Liver (tissue), 3 donors: Measurements from ENCODE around the gene SCARB1.

Experiments used
- ATF3 ChIP-seq: IDR thresholded peaks from 2 replicates; pipeline ENCODE4 v1.6.1; 2016; ENCODE audit warnings: antibody characterized with exemption
- CTCF ChIP-seq: fragments of 150-350 bp; IDR thresholded peaks from 2 replicates; pipeline ENCODE4 v1.5.1; 2017; ENCODE audit warnings: improper control_type of control experiment, low read depth, low read length; ENCODE audit not compliant: missing input control
- EGR1 ChIP-seq, 2 donors: IDR thresholded peaks; 2 replicates each; pipeline ENCODE4 v1.6.1; 2016 to 2018; ENCODE audit warnings: antibody characterized with exemption in 2 of 2, low read depth in 2 of 2
- FOXA1 ChIP-seq: IDR thresholded peaks from 2 replicates; pipeline ENCODE4 v1.6.1; 2016; ENCODE audit warnings: antibody characterized with exemption
- GABPA ChIP-seq, 2 donors: IDR thresholded peaks in 1 of 2; conservative IDR thresholded peaks in 1 of 2; 2 replicates each; pipeline ENCODE4 v1.6.1; 2016; ENCODE audit warnings: antibody characterized with exemption in 2 of 2, mild to moderate bottlenecking in 1 of 2, moderate library complexity in 1 of 2
- HNF4A ChIP-seq, 2 donors: conservative IDR thresholded peaks; 2 replicates each; pipeline ENCODE4 v1.6.1; 2016; ENCODE audit warnings: antibody characterized with exemption in 2 of 2, mild to moderate bottlenecking in 2 of 2
- JUND ChIP-seq, 2 donors: IDR thresholded peaks; 2 replicates each; pipeline ENCODE4 v1.6.1; 2016; ENCODE audit warnings: antibody characterized with exemption in 2 of 2
- RAD21 ChIP-seq, 2 donors: IDR thresholded peaks; 2 replicates each; pipeline ENCODE4 v1.6.1; 2016; ENCODE audit warnings: antibody characterized with exemption in 2 of 2, mild to moderate bottlenecking in 2 of 2
- REST ChIP-seq: IDR thresholded peaks from 2 replicates; pipeline ENCODE4 v1.6.1; 2016; ENCODE audit warnings: antibody characterized with exemption, mild to moderate bottlenecking
- SP1 ChIP-seq: IDR thresholded peaks from 2 replicates; pipeline ENCODE4 v1.6.1; 2018; ENCODE audit warnings: antibody characterized with exemption, mild to moderate bottlenecking
- TAF1 ChIP-seq: conservative IDR thresholded peaks from 2 replicates; pipeline ENCODE4 v1.6.1; 2016; ENCODE audit warnings: antibody characterized with exemption, mild to moderate bottlenecking
- YY1 ChIP-seq: IDR thresholded peaks from 2 replicates; pipeline ENCODE4 v1.6.1; 2016; ENCODE audit warnings: antibody characterized with exemption, mild to moderate bottlenecking
- ZBTB33 ChIP-seq: IDR thresholded peaks from 2 replicates; pipeline ENCODE4 v1.6.1; 2016; ENCODE audit warnings: antibody characterized with exemption
- TF ChIP-seq, protein P1 (sequence below): IDR thresholded peaks from 2 replicates; pipeline ENCODE4 v1.6.1; 2016; ENCODE audit warnings: antibody characterized with exemption
- donor health status: healthy.
- donor health status: healthy.

GRCh38 chr12:124795081-124795948 is 68.3 kb downstream of the SCARB1 start:
- TF ChIP-seq EGR1 (IDR thresholded peaks at IDR 0.05; ENCODE audit: low read depth in 2 of 2) (no peak), ATF3 (no peak), CTCF (no peak), JUND (IDR thresholded peaks at IDR 0.05) (no peak), ZBTB33 (no peak), REST (no peak), YY1 (no peak), RAD21 (IDR thresholded peaks at IDR 0.05) (no peak), SP1 (no peak), GABPA (IDR thresholded peaks at IDR 0.05 in 1 of 2, conservative IDR thresholded peaks at IDR 0.05 in 1 of 2) (no peak), TAF1 (no peak), FOXA1 (no peak), HNF4A (conservative IDR thresholded peaks at IDR 0.05) (no peak)
- TF ChIP-seq, protein P1, sequence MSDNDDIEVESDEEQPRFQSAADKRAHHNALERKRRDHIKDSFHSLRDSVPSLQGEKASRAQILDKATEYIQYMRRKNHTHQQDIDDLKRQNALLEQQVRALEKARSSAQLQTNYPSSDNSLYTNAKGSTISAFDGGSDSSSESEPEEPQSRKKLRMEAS: no peak
